Chondrocyte (in vitro differentiated cells): ENCODE measurements around the gene RGS9BP. TPM values are rescaled to one million over a fixed set of nuclear protein-coding genes. Genes with fewer than 3 reads are reported as not detected.
"Not testable (repeated sequence)": the region's sequence is repeated elsewhere in the genome, so short reads cannot be mapped to it uniquely, and the experiment has no call there.

ENCODE experiments used
- DNase-seq: peaks from one replicate; pipeline ENCODE4 v3.0.0; 2021; ENCODE audit warnings: mixed read lengths, low spot score
- H3K27ac Mint-ChIP-seq: one replicate; pipeline ENCODE4 v1.8.0; 2021; ENCODE audit warnings: mild to moderate bottlenecking, moderate library complexity, mixed read lengths; ENCODE audit not compliant: unreplicated experiment
- H3K27me3 Mint-ChIP-seq: 2 replicates; pipeline ENCODE4 v1.8.0; 2021; ENCODE audit warnings: low read depth, mixed read lengths
- H3K36me3 Mint-ChIP-seq: 2 replicates; pipeline ENCODE4 v1.8.0; 2021; ENCODE audit warnings: low read depth, mixed read lengths
- H3K4me1 Mint-ChIP-seq: 2 replicates; pipeline ENCODE4 v1.8.0; 2021; ENCODE audit warnings: low read depth, mild to moderate bottlenecking, mixed read lengths
- H3K4me3 Mint-ChIP-seq: one replicate; pipeline ENCODE4 v1.8.0; 2021; ENCODE audit warnings: mild to moderate bottlenecking, moderate library complexity, mixed read lengths; ENCODE audit not compliant: unreplicated experiment
- H3K9me3 Mint-ChIP-seq: 2 replicates; pipeline ENCODE4 v1.8.0; 2021; ENCODE audit warnings: low read depth, mixed read lengths
- total RNA-seq: library from RNA; stranded (reverse); gene quantifications from 3 replicates; pipeline ENCODE4 v1.2.1, GENCODE V29; 2021
- TF ChIP-seq, protein P1 (sequence below): fragments of 200-600 bp; sonication (generic); IDR thresholded peaks from 2 replicates; pipeline ENCODE4 v1.5.0; 2021; ENCODE audit warnings: antibody characterized with exemption, mild to moderate bottlenecking, moderate library complexity

Gene RGS9BP
- total RNA-seq, 1 donor from 2014 or later = 0.90 TPM

DNA sequence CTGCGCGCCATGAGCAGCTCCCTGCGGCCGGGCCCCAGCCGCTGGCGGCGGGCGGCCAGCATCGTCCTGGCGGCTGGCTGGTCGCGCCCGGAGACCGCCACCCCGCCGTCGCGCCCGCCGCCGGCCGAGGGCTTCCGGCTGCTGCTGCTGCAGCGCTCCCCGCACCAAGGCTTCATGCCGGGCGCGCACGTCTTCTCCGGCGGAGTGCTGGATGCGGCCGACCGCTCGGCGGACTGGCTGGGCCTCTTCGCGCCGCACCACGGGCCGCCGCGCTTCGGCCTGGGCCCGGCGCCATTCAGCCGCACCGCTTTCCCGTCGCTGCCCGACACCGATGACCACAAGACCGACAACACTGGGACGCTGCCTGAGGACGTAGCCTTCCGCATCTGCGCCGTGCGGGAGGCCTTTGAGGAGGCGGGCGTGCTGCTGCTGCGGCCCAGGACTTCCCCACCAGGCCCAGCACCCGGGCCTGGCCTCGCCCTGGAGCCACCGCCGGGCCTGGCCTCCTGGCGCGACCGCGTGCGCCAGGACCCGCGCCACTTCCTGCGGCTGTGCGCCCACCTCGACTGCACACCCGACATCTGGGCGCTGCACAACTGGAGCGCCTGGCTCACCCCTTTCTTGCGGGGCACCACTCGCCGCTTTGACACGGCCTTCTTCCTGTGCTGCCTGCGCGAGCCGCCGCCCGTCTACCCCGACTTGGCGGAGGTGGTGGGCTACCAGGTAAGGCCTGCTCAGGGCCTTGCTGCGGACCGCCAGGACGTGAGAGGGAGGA lies 16.5 kb downstream of the RGS9BP start:
- H3K27ac Mint-ChIP-seq = no peak overlapping the region
- H3K4me1 Mint-ChIP-seq = peaks cover 45% of the 10 kb centered on the region
- no peaks in the 10 kb centered on the region for H3K27me3 Mint-ChIP-seq
- peak overlapping the region; percentile 67 for H3K4me3 Mint-ChIP-seq
- TF ChIP-seq, protein P1, sequence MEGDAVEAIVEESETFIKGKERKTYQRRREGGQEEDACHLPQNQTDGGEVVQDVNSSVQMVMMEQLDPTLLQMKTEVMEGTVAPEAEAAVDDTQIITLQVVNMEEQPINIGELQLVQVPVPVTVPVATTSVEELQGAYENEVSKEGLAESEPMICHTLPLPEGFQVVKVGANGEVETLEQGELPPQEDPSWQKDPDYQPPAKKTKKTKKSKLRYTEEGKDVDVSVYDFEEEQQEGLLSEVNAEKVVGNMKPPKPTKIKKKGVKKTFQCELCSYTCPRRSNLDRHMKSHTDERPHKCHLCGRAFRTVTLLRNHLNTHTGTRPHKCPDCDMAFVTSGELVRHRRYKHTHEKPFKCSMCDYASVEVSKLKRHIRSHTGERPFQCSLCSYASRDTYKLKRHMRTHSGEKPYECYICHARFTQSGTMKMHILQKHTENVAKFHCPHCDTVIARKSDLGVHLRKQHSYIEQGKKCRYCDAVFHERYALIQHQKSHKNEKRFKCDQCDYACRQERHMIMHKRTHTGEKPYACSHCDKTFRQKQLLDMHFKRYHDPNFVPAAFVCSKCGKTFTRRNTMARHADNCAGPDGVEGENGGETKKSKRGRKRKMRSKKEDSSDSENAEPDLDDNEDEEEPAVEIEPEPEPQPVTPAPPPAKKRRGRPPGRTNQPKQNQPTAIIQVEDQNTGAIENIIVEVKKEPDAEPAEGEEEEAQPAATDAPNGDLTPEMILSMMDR = no peak
- H3K9me3 Mint-ChIP-seq = no peaks in the 10 kb centered on the region
- H3K36me3 Mint-ChIP-seq = no peaks in the 10 kb centered on the region
- peak; percentile 88 for DNase-seq

DNA sequence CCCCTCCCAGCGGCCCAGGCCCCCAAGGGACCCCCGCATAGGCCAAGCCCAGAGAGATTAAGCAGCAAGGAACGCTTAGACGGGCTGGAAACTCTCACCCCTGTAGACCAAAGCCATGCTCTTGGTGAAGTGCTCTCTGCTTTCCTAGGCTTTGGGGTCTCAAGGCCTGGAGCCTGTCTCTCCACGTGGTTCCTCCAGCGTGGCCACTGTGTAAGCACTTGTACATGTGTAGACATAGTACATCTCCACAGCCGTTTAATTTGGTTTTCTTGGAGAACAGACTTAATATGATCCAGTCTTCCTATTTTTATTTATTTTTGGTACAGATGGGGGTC lies 17.0 kb downstream of the RGS9BP start:
- H3K36me3 Mint-ChIP-seq = no peaks in the 10 kb centered on the region
- peaks cover 45% of the 10 kb centered on the region for H3K4me1 Mint-ChIP-seq
- peak overlapping the region; percentile 85 for H3K27ac Mint-ChIP-seq
- peak overlapping the region; percentile 67 for H3K4me3 Mint-ChIP-seq
- no peak for DNase-seq
- H3K9me3 Mint-ChIP-seq = no peaks in the 10 kb centered on the region
- TF ChIP-seq, protein P1 = no peak
- H3K27me3 Mint-ChIP-seq = no peaks in the 10 kb centered on the region

DNA sequence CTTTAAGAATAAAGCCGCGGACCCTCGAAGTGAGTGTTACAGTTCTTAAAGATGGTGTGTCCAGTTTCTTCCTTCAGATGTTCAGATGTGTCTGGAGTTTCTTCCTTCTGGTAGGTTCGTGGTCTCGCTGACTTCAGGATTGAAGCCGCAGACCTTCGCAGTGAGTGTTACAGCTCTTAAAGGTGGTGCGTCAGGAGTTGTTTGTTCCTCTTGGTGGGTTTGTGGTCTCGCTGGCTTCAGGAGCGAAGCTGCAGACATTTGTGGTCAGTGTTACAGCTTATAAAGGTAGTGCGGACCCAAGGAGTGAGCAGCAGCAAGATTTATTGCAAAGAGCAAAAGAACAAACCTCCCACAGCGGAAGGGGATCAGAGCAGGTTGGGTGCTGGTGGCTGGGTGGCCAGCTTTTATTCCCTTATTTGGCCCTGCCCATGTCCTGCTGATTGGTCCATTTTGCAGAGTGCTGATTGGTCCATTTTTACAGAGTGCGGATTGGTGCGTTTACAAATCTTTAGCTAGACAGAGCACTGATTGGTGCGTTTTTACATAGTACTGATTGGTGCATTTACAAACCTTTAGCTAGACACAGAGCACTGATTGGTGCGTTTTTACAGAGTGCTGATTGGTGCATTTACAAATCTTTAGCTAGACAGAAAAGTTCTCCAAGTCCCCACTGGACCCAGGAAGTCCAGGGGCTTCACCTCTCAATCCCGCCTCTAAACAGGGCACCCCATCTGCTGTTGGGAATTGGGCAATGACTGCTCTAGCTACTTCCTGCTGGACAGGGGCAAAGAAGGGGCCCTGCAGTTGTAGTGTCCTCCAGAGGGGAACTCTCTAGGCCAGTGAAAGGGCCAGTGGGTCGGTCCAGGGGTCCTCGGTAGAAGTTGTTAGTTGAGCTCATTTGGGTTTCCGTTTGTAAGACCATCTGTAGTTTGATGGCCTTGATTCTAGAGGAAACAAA lies 17.8 kb downstream of the RGS9BP start:
- not testable (repeated sequence) for DNase-seq, H3K9me3 Mint-ChIP-seq, H3K27me3 Mint-ChIP-seq, H3K36me3 Mint-ChIP-seq
- Mint-ChIP-seq H3K27ac (peak overlapping the region; percentile 85), H3K4me3 (peak overlapping the region; percentile 67), H3K4me1 (peaks cover 45% of the 10 kb centered on the region)

DNA sequence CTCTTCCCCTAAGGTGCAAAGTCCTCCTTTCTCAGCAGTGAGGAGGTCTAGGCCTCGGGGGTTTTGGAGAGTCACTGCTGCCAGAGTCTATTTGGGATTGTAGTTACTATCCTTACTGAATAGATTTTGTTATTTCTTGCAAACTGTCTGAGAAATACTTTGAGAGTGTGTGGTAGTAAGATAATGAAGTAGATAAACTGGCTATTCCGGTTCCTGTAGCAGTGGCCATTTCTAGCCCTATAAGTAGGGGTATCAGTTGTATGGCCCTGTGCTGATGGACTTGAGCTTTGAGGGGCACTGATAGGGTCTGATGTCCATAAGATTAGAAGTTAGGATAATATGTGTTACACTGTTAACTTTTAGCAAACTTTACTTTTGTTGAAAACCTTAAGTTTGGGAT lies 18.7 kb downstream of the RGS9BP start:
- peak overlapping the region; percentile 67 for H3K4me3 Mint-ChIP-seq
- not testable (repeated sequence) for H3K27ac Mint-ChIP-seq, DNase-seq, H3K36me3 Mint-ChIP-seq, H3K9me3 Mint-ChIP-seq, H3K27me3 Mint-ChIP-seq
- peaks cover 45% of the 10 kb centered on the region for H3K4me1 Mint-ChIP-seq

DNA sequence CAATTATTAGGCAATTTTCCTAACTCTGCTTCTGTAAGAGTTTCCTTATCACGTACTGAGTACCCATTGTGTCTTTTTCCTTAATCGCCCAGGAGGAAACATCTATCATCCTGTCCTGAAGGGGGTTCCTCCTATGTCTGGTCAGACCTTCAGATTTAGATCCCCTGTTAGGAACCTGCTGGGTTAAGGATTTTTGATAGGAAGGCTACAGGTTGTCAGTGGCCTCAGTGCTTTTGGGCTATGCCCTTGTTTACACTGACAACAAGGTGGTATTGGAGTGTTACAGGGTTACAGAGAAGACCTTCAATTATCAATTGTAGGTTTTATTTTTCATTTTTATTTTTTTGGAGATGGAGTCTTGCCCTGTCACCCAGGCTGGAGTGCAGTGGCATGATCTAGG lies 19.2 kb downstream of the RGS9BP start:
- not testable (repeated sequence) for H3K36me3 Mint-ChIP-seq, H3K4me3 Mint-ChIP-seq, H3K27ac Mint-ChIP-seq, H3K9me3 Mint-ChIP-seq, H3K27me3 Mint-ChIP-seq, DNase-seq
- peaks cover 45% of the 10 kb centered on the region for H3K4me1 Mint-ChIP-seq

DNA sequence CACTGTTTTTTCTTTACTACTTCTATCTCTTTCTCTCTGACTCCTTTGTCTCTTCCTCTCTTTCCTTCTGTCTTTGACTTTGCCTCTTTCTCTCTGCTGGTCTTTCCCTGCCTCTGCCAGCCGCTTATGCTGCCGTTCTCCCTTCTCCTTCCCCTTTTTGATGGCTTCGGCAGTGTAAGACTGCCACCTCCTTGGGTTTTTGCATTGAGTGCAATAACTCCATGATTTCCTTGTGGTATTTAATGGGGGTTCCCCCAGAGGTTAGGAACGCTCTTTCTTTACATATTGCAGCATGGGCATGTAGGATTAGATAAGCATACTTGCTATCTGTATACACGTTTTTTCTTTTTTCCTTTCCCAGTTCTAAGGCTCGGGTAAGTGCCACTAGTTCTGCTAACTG lies 19.9 kb downstream of the RGS9BP start:
- H3K9me3 Mint-ChIP-seq, H3K27me3 Mint-ChIP-seq, DNase-seq, H3K36me3 Mint-ChIP-seq, H3K27ac Mint-ChIP-seq, H3K4me3 Mint-ChIP-seq: not testable (repeated sequence)
- H3K4me1 Mint-ChIP-seq = peaks cover 45% of the 10 kb centered on the region

DNA sequence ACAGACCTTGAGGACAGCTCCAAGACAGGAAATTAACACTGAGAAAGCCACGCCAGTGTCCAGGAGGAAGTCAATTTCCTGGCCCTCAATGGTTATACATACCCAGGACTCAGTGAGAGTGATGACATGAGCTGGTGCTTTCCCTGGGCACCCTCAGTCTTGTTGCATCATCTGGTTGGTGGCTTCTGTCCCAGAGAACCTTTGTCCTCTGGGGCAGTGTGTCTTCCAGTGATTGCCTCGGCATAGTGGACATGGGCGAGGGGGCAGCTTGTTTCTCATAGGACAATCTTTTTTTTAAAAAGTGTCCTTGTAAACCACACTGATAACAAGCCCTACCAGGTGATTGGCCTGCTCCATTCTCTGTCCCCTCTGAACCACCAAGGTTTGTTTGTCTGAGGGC lies 21.1 kb downstream of the RGS9BP start:
- H3K4me1 Mint-ChIP-seq = peaks cover 35% of the 10 kb centered on the region
- H3K27me3 Mint-ChIP-seq, DNase-seq, H3K27ac Mint-ChIP-seq, H3K4me3 Mint-ChIP-seq, H3K36me3 Mint-ChIP-seq, H3K9me3 Mint-ChIP-seq: not testable (repeated sequence)

DNA sequence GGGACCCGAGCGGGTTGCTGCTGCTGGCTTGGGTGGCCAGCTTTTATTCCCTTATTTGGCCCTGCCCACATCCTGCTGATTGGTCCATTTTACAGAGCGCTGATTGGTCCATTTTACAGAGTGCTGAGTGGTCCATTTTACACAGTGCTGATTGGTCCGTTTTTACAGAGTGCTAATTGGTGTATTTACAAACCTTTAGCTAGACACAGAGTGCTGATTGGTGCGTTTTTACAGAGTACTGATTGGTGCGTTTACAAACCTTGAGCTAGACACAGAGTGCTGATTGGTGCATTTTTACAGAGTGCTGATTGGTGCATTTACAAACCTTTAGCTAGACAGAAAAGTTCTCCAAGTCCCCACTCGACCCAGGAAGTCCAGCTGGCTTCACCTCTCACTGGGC lies 24.5 kb downstream of the RGS9BP start:
- not testable (repeated sequence) for H3K9me3 Mint-ChIP-seq, DNase-seq, H3K27me3 Mint-ChIP-seq, H3K27ac Mint-ChIP-seq, H3K4me3 Mint-ChIP-seq
- H3K36me3 Mint-ChIP-seq = peaks cover 17% of the 10 kb centered on the region
- peaks cover 11% of the 10 kb centered on the region for H3K4me1 Mint-ChIP-seq
